Cardiac muscle cell (in vitro differentiated cells and primary cell): ENCODE data around the gene C12orf43. TPM values are rescaled to one million over a fixed set of nuclear protein-coding genes. Genes with fewer than 3 reads are reported as not detected.

Experiments used
- DNase-seq, 2 donors: peaks; one replicate each; pipeline versions ENCODE4 v3.0.0 to v3.0.0-alpha.2; 2010 to 2017; ENCODE audit warnings: low read depth in 1 of 2, low spot score in 1 of 2
- H3K27ac ChIP-seq: fragments of 200-600 bp; sonication (generic); 2 replicates; pipeline ENCODE4 v1.5.1; 2016
- H3K27me3 ChIP-seq: fragments of 200-600 bp; sonication (generic); 2 replicates; pipeline ENCODE4 v1.6.0; 2016; ENCODE audit warnings: control low read depth
- H3K36me3 ChIP-seq: fragments of 200-600 bp; sonication (generic); 2 replicates; pipeline ENCODE4 v1.5.1; 2016; ENCODE audit warnings: control low read depth
- H3K4me1 ChIP-seq: fragments of 200-600 bp; sonication (generic); 2 replicates; pipeline ENCODE4 v1.8.1; 2017; ENCODE audit warnings: low read depth, mild to moderate bottlenecking, mixed run types
- H3K4me3 ChIP-seq: fragments of 200-600 bp; sonication (generic); 2 replicates; pipeline ENCODE4 v1.5.1; 2016; ENCODE audit warnings: mild to moderate bottlenecking
- H3K9me3 ChIP-seq: fragments of 200-600 bp; sonication (generic); 2 replicates; pipeline ENCODE4 v1.5.1; 2017; ENCODE audit warnings: low read depth, mild to moderate bottlenecking, control low read depth
- CTCF ChIP-seq: IDR thresholded peaks from 2 replicates; pipeline ENCODE4 v1.5.1; 2012; ENCODE audit warnings: low read depth, mild to moderate bottlenecking, low read length
- polyA plus RNA-seq: library from polyadenylated mRNA; unstranded; fragments of >200 nt; fragmentation: Nextera tagmentation; extraction: Ambion mirVana; gene quantifications from 2 replicates; pipeline ENCODE4 v1.2.1, GENCODE V29; 2016
- total RNA-seq: library from RNA; depleted of rRNA; stranded (reverse); fragments of >200 nt; gene quantifications from 2 replicates; pipeline ENCODE4 v1.2.3, GENCODE V29; 2016

The C12orf43 gene
- total and polyA plus RNA-seq, 2 experiments from 2014 or later: 20.5 to 24.4 TPM

GRCh38 chr12:121001060-121001459, 15.2 kb downstream of the C12orf43 start:
- peaks cover 5% of the 10 kb centered on the region for H3K36me3 ChIP-seq
- H3K27me3 ChIP-seq: no peaks in the 10 kb centered on the region
- H3K9me3 ChIP-seq: no peaks in the 10 kb centered on the region
- no peak overlapping the region for H3K27ac ChIP-seq
- DNase-seq: no peak
- no peaks in the 10 kb centered on the region for H3K4me1 ChIP-seq
- no peak for TF ChIP-seq CTCF
- H3K4me3 ChIP-seq: no peak overlapping the region

GRCh38 chr12:121000530-121000929, 15.8 kb downstream of the C12orf43 start:
- Histone ChIP-seq H3K4me3 (no peak overlapping the region), H3K36me3 (peaks cover 5% of the 10 kb centered on the region), H3K27me3 (no peaks in the 10 kb centered on the region), H3K27ac (no peak overlapping the region), H3K9me3 (no peaks in the 10 kb centered on the region), H3K4me1 (no peaks in the 10 kb centered on the region)
- no peak for TF ChIP-seq CTCF
- no peak for DNase-seq

GRCh38 chr12:120999191-121000120, 16.8 kb downstream of the C12orf43 start:
- Histone ChIP-seq H3K4me3 (no peak overlapping the region), H3K27ac (no peak overlapping the region), H3K4me1 (no peaks in the 10 kb centered on the region), H3K9me3 (no peaks in the 10 kb centered on the region), H3K36me3 (peaks cover 2% of the 10 kb centered on the region), H3K27me3 (no peaks in the 10 kb centered on the region)
- DNase-seq: peak in 1 of 2 donors; percentile 80
- no peak for TF ChIP-seq CTCF

- Histone ChIP-seq H3K9me3 (no peaks in the 10 kb centered on the region), H3K27ac (no peak overlapping the region), H3K27me3 (no peaks in the 10 kb centered on the region), H3K4me1 (no peaks in the 10 kb centered on the region), H3K36me3 (no peaks in the 10 kb centered on the region), H3K4me3 (no peak overlapping the region)
- TF ChIP-seq CTCF: no peak
- DNase-seq: no peak
These were observed 17.9 kb downstream of the C12orf43 start for GRCh38 chr12:120998435-120998834.

- Histone ChIP-seq H3K27me3 (no peaks in the 10 kb centered on the region), H3K9me3 (no peaks in the 10 kb centered on the region), H3K36me3 (no peaks in the 10 kb centered on the region), H3K4me1 (no peaks in the 10 kb centered on the region), H3K4me3 (no peak overlapping the region), H3K27ac (no peak overlapping the region)
- TF ChIP-seq CTCF: no peak
- DNase-seq: no peak
These were observed 18.8 kb downstream of the C12orf43 start for GRCh38 chr12:120997448-120997847.
